NOMO-1 treated with dmso at 0.1 percent for 144 hours (cell line): ENCODE measurements around the gene SIRT6.
A peak's percentile ranks its signal among the peaks of the same experiment; 100 is the strongest.
"Not testable (repeated sequence)": the region's sequence is repeated elsewhere in the genome, so short reads cannot be mapped to it uniquely, and the experiment has no call there.

Experiments
- DNase-seq: peaks from one replicate; lab custom pipeline; 2025; ENCODE audit not compliant: unreplicated experiment; lab: John Stamatoyannopoulos, UW

Gene SIRT6

GRCh38 chr19:4182084-4182810, at the start of gene SIRT6, which contains the start of gene ANKRD24:
SIRT6 (minus strand) TSS chr19:4182563; CDS start chr19:4182539, 24 bp downstream.
ANKRD24 (plus strand) TSS chr19:4182689; CDS start chr19:4186426, 3,737 bp downstream.
- DNase-seq, result peak; percentile 89

- not testable (repeated sequence) for DNase-seq
These were observed 49.8 kb upstream of the SIRT6 start for GRCh38 chr19:4232139-4232538.

GRCh38 chr19:4231521-4231920, 49.2 kb upstream of the SIRT6 start:
- DNase-seq, result not testable (repeated sequence)

- DNase-seq, result not testable (repeated sequence)
These were observed 47.9 kb upstream of the SIRT6 start for GRCh38 chr19:4230237-4230636.

GRCh38 chr19:4229179-4229931, 47.0 kb upstream of the SIRT6 start, which contains the start of gene EBI3:
EBI3 (plus strand) TSS chr19:4229523; CDS start chr19:4229551, 28 bp downstream.
- DNase-seq, result no peak

- no peak for DNase-seq
These were observed 46.4 kb upstream of the SIRT6 start for GRCh38 chr19:4228765-4229178.

GRCh38 chr19:4227771-4228170, 45.4 kb upstream of the SIRT6 start:
- no peak for DNase-seq

- DNase-seq, result no peak
These were observed 43.5 kb upstream of the SIRT6 start for GRCh38 chr19:4225885-4226284.

GRCh38 chr19:4224470-4224869, 42.1 kb upstream of the SIRT6 start:
- DNase-seq, result no peak

- no peak for DNase-seq
These were observed 37.8 kb upstream of the SIRT6 start for GRCh38 chr19:4220188-4220587.

- DNase-seq, result not testable (repeated sequence)
These were observed 36.2 kb upstream of the SIRT6 start for GRCh38 chr19:4218523-4218922.

- DNase-seq, result no peak
These were observed 35.3 kb upstream of the SIRT6 start for GRCh38 chr19:4217429-4218264.

- DNase-seq, result no peak
These were observed 34.5 kb upstream of the SIRT6 start for GRCh38 chr19:4216846-4217245.

- DNase-seq, result no peak
These were observed 33.4 kb upstream of the SIRT6 start for GRCh38 chr19:4215807-4216206.

GRCh38 chr19:4213116-4213515, 30.8 kb upstream of the SIRT6 start:
- DNase-seq, result no peak

GRCh38 chr19:4210166-4210731, 27.9 kb upstream of the SIRT6 start:
- DNase-seq, result no peak

- no peak for DNase-seq
These were observed 26.2 kb upstream of the SIRT6 start for GRCh38 chr19:4208385-4209094.

GRCh38 chr19:4206818-4207484, 24.6 kb upstream of the SIRT6 start:
- no peak for DNase-seq

GRCh38 chr19:4201798-4202197, 19.4 kb upstream of the SIRT6 start:
- DNase-seq, result no peak
